ENCODE measurements around the gene TMCC3.

DNA sequence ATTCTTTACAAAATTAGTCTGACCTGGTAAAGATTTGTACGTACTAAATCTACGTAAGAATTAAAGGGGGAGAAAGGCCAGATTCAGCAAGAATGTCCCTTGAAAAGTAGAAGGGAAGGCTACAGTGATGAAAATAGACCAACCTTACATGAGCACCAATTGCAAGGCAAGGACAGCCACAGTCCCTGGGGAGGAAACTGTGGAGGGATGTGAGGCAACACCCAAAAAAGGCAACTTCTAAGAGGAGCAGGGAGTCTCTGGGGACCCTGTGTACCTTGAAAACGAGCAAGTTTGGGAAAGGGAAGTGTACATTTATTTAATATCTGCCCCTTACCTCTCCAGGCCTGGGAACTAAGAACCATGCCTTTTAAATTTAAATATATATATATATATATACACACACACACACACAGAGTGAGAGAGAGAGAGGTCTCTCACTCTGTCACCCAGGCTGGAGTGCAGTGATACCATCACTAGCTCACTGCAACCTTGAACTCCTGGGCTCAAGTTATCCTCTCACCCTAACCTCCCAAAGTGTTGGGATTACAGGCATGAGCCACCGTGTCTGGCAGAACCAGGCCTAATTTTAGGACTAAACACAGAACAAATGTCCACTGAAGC lies 56.4 kb downstream of the TMCC3 start:
- no peak for TF ChIP-seq ZNF274 (IDR thresholded peaks at IDR 0.05; ENCODE audit: low read depth, low read length)
- no peak for TF ChIP-seq SUZ12 (IDR thresholded peaks at IDR 0.05; ENCODE audit: extremely low read depth, insufficient read depth, insufficient read length)

Measured in NT2/D1 (cell line).